ENCODE data around the gene OLFML2B.
"Not testable (repeated sequence)": the region's sequence is repeated elsewhere in the genome, so short reads cannot be mapped to it uniquely, and the experiment has no call there.

The OLFML2B gene

GRCh38 chr1:162033428-162033827 is 9.8 kb upstream of the OLFML2B start:
- peak; percentile 77 for DNase-seq

- no peak for DNase-seq
Measured at GRCh38 chr1:162030759-162031280, 7.2 kb upstream of the OLFML2B start.

- peak; percentile 71 for DNase-seq
Measured at GRCh38 chr1:162029157-162029556, 5.5 kb upstream of the OLFML2B start.

- no peak for DNase-seq
Measured at GRCh38 chr1:162028726-162029125, 5.1 kb upstream of the OLFML2B start.

- no peak for DNase-seq
Measured at GRCh38 chr1:162026881-162027280, 3.2 kb upstream of the OLFML2B start.

GRCh38 chr1:162025541-162025940 is 1.9 kb upstream of the OLFML2B start:
- DNase-seq, result no peak

GRCh38 chr1:162023181-162023546 is 505 bp downstream of the OLFML2B start:
- no peak for DNase-seq

GRCh38 chr1:162022626-162023025 is 1.0 kb downstream of the OLFML2B start:
- peak; percentile 32 for DNase-seq

- DNase-seq, result no peak
Measured at GRCh38 chr1:162021124-162021523, 2.5 kb downstream of the OLFML2B start.

GRCh38 chr1:162020150-162020549 is 3.5 kb downstream of the OLFML2B start:
- peak; percentile 38 for DNase-seq

- no peak for DNase-seq
Measured at GRCh38 chr1:162019446-162019845, 4.2 kb downstream of the OLFML2B start.

- no peak for DNase-seq
Measured at GRCh38 chr1:162019006-162019405, 4.7 kb downstream of the OLFML2B start.

- DNase-seq, result no peak
Measured at GRCh38 chr1:162018418-162018817, 5.3 kb downstream of the OLFML2B start.

- not testable (repeated sequence) for DNase-seq
Measured at GRCh38 chr1:162017791-162018190, 5.9 kb downstream of the OLFML2B start.

- DNase-seq, result no peak
Measured at GRCh38 chr1:162016631-162017030, 7.0 kb downstream of the OLFML2B start.

GRCh38 chr1:162015196-162015595 is 8.5 kb downstream of the OLFML2B start:
- no peak for DNase-seq

- no peak for DNase-seq
Measured at GRCh38 chr1:162014202-162014601, 9.5 kb downstream of the OLFML2B start.

- DNase-seq, result no peak
Measured at GRCh38 chr1:162013289-162013688, 10.4 kb downstream of the OLFML2B start.

- DNase-seq, result peak; percentile 86
Measured at GRCh38 chr1:162011337-162012012, 12.2 kb downstream of the OLFML2B start.

GRCh38 chr1:162010175-162010506 is 13.5 kb downstream of the OLFML2B start:
- no peak for DNase-seq

GRCh38 chr1:162009501-162010174 is 14.0 kb downstream of the OLFML2B start:
- no peak for DNase-seq

- no peak for DNase-seq
Measured at GRCh38 chr1:162008799-162009198, 14.9 kb downstream of the OLFML2B start.

- no peak for DNase-seq
Measured at GRCh38 chr1:162007466-162007865, 16.2 kb downstream of the OLFML2B start.

- no peak for DNase-seq
Measured at GRCh38 chr1:162006081-162006480, 17.6 kb downstream of the OLFML2B start.
